Islet of Langerhans (tissue), 1 donor: Measurements from ENCODE around the gene PI3.

ENCODE experiments used
- FAIRE-seq: peaks from one replicate; lab custom pipeline; 2011; peaks lifted over from hg19 to GRCh38; lab: Jason Lieb, UNC

The PI3 gene

DNA sequence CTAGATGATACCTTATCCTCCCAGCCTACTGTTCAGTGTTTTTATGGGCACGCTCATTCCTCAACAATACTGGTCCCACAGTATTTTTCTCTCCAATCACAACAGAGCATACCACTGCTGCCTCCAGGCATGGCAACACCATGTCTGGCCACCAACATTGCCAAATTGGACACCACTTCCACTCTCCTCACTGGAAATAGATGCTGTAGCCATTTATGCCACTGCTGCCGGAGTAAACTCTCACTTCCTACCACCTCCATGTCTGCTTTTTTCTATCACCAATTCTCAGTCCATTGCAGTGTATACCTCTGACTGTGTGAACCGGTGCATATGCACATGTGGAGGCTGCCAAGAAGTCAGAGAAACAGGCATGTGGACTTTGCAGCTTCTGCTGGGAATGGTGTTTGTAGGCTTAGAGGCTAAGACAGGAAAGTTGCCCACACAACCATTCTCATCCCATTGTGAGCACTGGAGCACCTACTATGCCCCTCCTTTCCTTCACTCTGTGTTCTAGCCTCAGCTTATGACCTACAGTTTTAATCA is 14.4 kb downstream of the PI3 start:
- FAIRE-seq = no peak

GRCh38 chr20:45189861-45190260 is 15.2 kb downstream of the PI3 start:
- no peak for FAIRE-seq

GRCh38 chr20:45191926-45192325 is 17.2 kb downstream of the PI3 start:
- FAIRE-seq = no peak

DNA sequence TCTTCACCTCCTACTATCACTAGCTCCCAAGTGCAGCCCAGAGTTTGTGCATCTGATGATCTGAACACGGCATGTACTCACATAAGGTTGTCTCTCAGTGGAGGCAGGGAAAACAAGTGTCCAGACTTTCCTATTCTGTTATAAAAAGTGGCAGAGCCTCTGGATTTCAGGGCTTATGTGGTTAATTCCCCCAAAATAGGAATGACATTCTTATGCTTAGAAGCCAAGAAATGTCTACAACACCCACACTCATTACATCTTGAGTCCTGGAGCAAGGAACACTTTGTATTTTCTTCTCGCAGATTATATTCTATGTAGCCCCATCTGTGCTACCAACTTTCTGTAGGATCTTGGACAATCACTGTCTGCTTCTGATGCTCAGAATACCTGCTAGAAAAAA is 18.6 kb downstream of the PI3 start:
- no peak for FAIRE-seq

GRCh38 chr20:45206725-45207124 is 32.0 kb downstream of the PI3 start, which contains the start of gene SEMG1:
Gene SEMG1, plus strand, starts transcription at chr20:45207033. Its CDS starts 21 bp downstream, at chr20:45207054.
- FAIRE-seq = no peak

DNA sequence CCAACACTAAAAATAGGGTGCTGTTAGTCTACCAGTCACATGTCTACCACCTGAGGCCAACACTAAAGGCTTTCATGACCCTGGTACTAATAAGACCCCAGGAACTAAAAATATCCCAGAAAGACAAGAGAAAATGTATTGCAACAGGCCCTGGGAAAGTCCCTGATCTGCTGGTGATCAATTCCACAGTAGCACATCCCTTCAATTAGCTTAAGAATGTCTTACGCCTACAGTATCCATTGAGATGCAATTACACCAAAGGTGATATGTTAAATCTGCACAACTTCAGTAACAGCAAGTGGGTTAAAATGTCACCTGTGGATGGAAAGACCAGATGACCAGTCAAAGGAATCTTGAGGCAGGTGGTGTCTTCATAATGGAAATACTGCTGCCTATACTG is 35.2 kb downstream of the PI3 start:
- no peak for FAIRE-seq

DNA sequence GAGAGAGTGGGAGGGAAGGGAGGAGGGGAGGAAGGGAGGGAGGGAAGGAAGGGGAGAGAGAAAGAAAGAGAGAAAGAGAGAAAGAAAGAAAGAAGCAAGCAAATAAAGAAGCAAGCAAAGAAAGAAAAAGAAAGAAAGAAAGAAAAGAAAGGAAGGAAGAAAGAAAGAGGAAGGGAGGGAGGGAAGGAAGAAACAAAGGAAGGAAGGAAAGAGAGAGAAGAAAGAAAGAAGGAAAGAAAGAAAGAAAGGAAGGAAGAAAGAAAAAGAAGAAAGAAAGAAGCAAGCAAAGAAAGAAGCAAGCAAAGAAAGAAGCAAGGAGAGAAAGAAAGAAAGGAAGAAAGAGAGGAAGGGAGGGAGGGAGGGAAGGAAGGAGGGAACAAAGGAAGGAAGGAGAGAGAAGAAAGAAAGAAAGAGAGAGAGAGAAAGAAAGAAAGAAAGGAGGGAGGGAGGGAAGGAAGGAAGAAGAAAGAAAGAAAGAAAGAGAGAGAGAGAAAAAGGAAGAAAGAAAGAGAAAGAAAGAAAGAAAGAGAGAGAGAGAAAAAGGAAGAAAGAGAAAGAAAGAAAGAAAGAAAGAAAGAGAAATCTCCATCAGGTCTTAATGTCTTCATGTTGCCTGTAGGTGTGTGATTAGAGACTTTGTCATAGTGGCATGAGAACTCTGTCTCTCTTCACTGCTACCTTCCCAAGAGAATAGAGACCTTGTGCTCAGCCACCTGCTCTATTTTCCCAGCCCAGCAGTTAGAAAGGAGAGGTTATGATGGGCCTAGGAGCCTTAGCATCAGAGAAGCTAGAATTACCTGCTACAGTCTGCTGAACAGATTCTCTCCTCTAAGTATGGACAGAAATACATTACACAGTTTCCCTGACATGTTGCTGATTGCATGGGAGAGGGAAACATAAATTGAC is 37.1 kb downstream of the PI3 start:
- FAIRE-seq = no peak

DNA sequence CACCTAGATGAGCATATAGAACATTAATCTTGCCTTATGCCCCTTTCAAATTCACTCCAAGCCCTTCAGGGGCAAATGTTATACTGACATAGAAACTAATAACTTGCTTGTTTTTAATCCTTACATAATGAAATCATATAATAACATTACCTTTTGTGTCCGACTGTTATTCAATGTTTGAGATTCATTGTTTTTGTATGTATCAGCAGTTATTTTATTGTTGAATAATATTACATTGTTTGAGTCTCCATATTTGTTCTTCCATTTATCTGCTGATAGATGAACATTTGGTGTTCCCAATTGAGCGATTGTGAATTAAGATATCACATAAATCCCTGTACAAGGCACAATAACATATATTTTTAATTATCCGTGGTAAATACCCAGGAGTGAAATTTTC is 38.1 kb downstream of the PI3 start:
- FAIRE-seq = no peak

- no peak for FAIRE-seq
These were observed 43.4 kb downstream of the PI3 start for GRCh38 chr20:45218124-45218523.

DNA sequence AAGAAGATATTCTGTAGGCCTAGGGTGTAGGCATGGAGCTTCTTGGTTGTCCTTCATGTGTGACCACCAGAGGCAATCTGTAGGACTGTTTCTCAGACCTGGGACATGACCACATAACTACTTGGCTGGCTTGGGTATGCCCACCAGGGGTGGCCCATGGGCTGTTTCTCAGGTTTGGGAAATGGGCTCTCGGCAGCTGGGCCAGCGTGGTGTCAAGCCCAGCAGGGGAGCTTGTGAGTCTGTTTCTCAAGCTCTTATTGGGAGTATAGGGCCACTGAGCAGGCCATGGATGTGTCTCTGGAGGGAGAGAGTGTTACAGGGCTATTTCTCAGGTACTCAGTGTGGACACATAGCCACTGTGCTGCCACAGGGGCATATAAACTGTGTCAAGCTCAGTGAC is 43.9 kb downstream of the PI3 start:
- no peak for FAIRE-seq

DNA sequence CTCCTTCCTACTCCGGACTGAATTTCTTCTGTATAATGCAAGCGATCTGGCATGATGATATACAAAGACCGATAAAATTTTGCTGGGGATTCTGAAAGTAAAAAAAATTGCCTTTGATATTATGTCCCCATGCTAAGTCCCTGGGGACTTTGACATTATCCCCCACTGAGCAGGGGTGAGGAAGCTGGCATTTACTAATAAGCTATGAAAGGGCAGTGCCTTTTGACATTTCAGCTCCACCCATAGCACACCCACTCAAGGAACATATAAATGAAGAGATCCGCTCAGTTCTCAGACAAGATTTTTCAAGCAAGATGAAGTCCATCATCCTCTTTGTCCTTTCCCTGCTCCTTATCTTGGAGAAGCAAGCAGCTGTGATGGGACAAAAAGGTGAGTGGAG is 46.4 kb downstream of the PI3 start, which contains the start of gene SEMG2:
Gene SEMG2 (plus strand): TSS at position 298 of the 400 bp plus-strand sequence. CDS start 17 bp downstream, at position 315.
- no peak for FAIRE-seq

GRCh38 chr20:45223136-45223535 is 48.4 kb downstream of the PI3 start:
- FAIRE-seq = no peak
